A549 (cell line): Measurements from ENCODE around the gene PPP2R5C. TPM values are rescaled to one million over a fixed set of nuclear protein-coding genes. Genes with fewer than 3 reads are reported as not detected.

Experiments
- ATAC-seq, 2 experiments: fragments of 200-7000 bp in 1 of 2; fragments of >200 bp in 1 of 2; cut with Nextera tagmentation in 1 of 2; cut with Tn5 transposase in 1 of 2; 3 replicates each; pipeline versions ENCODE4 v1.8.0 to v1.9.1; 2018 to 2020; ENCODE audit warnings: mild to moderate bottlenecking in 1 of 2, moderate library complexity in 1 of 2
- CTCF ChIA-PET: fragments of 300-600 bp; sonication (Branson Sonifier 250); formaldehyde crosslinking; extraction: SDS; loops from one replicate; lab custom pipeline; 2021; ENCODE audit warnings: antibody characterized with exemption, inconsistent platforms; lab: Yijun Ruan, JAX
- POLR2A ChIA-PET: fragments of 350-600 bp; formaldehyde crosslinking; extraction: SDS; loops from one replicate; lab custom pipeline; 2021; ENCODE audit warnings: antibody characterized with exemption, inconsistent platforms; lab: Yijun Ruan, JAX
- DNase-seq, 2 experiments: peaks; one replicate each; pipeline versions ENCODE4 v3.0.0 to v3.0.0-alpha.2; 2011 to 2016; ENCODE audit warnings: low read depth in 1 of 2, low spot score in 1 of 2
- FAIRE-seq: peaks from 2 replicates; lab custom pipeline; 2011; peaks lifted over from hg19 to GRCh38; lab: Jason Lieb, UNC
- H3K27ac ChIP-seq, 2 experiments: fragments of >200 bp; sonication (Bioruptor Twin); formaldehyde crosslinking; 3 replicates each; pipeline ENCODE4 v1.5.1; 2016 to 2017
- H3K4me1 ChIP-seq: fragments of >200 bp; sonication (Bioruptor Twin); formaldehyde crosslinking; 3 replicates; pipeline ENCODE4 v1.6.1; 2016
- H3K4me2 ChIP-seq: fragments of >200 bp; sonication (Bioruptor Twin); formaldehyde crosslinking; 3 replicates; pipeline ENCODE4 v1.6.1; 2016
- H3K4me3 ChIP-seq: fragments of >200 bp; sonication (Bioruptor Twin); formaldehyde crosslinking; 3 replicates; pipeline ENCODE4 v1.5.1; 2016
- H3K9me3 ChIP-seq: fragments of >200 bp; sonication (Bioruptor Twin); formaldehyde crosslinking; 3 replicates; pipeline ENCODE4 v1.6.1; 2016
- CBX2 ChIP-seq: fragments of 200-600 bp; sonication (generic); IDR thresholded peaks from 2 replicates; pipeline ENCODE4 v1.6.1; 2016; ENCODE audit warnings: low read depth, mild to moderate bottlenecking, borderline replicate concordance
- CBX8 ChIP-seq: fragments of 200-600 bp; sonication (generic); IDR thresholded peaks from 2 replicates; pipeline ENCODE4 v1.6.1; 2016
- CTCF ChIP-seq: fragments of >200 bp; sonication (Bioruptor Twin); formaldehyde crosslinking; IDR thresholded peaks from 3 replicates; pipeline ENCODE4 v1.5.1; 2016
- EHF ChIP-seq: fragments of 250-450 bp; sonication (Bioruptor Pico); IDR thresholded peaks from 2 replicates; pipeline ENCODE4 v1.5.0; 2020; ENCODE audit warnings: mild to moderate bottlenecking
- ESRRA ChIP-seq: fragments of 150-350 bp; IDR thresholded peaks from 2 replicates; pipeline ENCODE4 v1.6.1; 2014; ENCODE audit warnings: mild to moderate bottlenecking, low read length, borderline replicate concordance
- HDAC2 ChIP-seq: fragments of 200-600 bp; sonication (generic); IDR thresholded peaks from 2 replicates; pipeline ENCODE4 v1.6.1; 2016
- HEYL ChIP-seq: fragments of 250-450 bp; sonication (Bioruptor Pico); IDR thresholded peaks from 2 replicates; pipeline ENCODE4 v1.8.0; 2021; ENCODE audit warnings: mild to moderate bottlenecking, moderate library complexity
- HOXB13 ChIP-seq: fragments of 250-450 bp; sonication (Bioruptor Pico); IDR thresholded peaks from 2 replicates; pipeline ENCODE4 v1.5.0; 2020; ENCODE audit warnings: low read depth, mild to moderate bottlenecking, moderate library complexity
- HOXB5 ChIP-seq: fragments of 250-450 bp; sonication (Bioruptor Pico); IDR thresholded peaks from 2 replicates; pipeline ENCODE4 v1.5.0; 2020; ENCODE audit warnings: mild to moderate bottlenecking, moderate library complexity
- MAFK ChIP-seq: fragments of 450-650 bp; IDR thresholded peaks from 2 replicates; pipeline ENCODE4 v1.6.1; 2014; ENCODE audit not compliant: partially characterized antibody
- MAX ChIP-seq: IDR thresholded peaks from 2 replicates; pipeline ENCODE4 v1.6.1; 2012
- MAZ ChIP-seq: fragments of 150-350 bp; IDR thresholded peaks from 2 replicates; pipeline ENCODE4 v1.6.1; 2014; ENCODE audit warnings: antibody characterized with exemption, low read depth, low read length, borderline replicate concordance
- MYC ChIP-seq: IDR thresholded peaks from 2 replicates; pipeline ENCODE4 v1.6.1; 2012; ENCODE audit warnings: mild to moderate bottlenecking, inconsistent platforms, low read length, improper control_type of control experiment, borderline replicate concordance
- NFE2L2 ChIP-seq: fragments of 150-350 bp; conservative IDR thresholded peaks from 2 replicates; pipeline ENCODE4 v1.6.1; 2014; ENCODE audit warnings: low read length
- RARB ChIP-seq: fragments of 250-450 bp; sonication (Bioruptor Pico); IDR thresholded peaks from 2 replicates; pipeline ENCODE4 v1.8.0; 2021; ENCODE audit warnings: mild to moderate bottlenecking, moderate library complexity
- SMC3 ChIP-seq: fragments of >200 bp; sonication (Bioruptor Twin); formaldehyde crosslinking; IDR thresholded peaks from 3 replicates; pipeline ENCODE4 v1.6.1; 2018; ENCODE audit warnings: inconsistent platforms
- SREBF2 ChIP-seq: fragments of 450-650 bp; IDR thresholded peaks from 2 replicates; pipeline ENCODE4 v1.6.1; 2014; ENCODE audit warnings: mild to moderate bottlenecking, moderate library complexity
- USF2 ChIP-seq: fragments of 450-650 bp; IDR thresholded peaks from 2 replicates; pipeline ENCODE4 v1.6.1; 2014; ENCODE audit warnings: antibody characterized with exemption
- ZC3H11A ChIP-seq: fragments of 450-650 bp; IDR thresholded peaks from 2 replicates; pipeline ENCODE4 v1.6.1; 2014; ENCODE audit warnings: antibody characterized with exemption, mild to moderate bottlenecking
- ZFP36 ChIP-seq: fragments of 450-650 bp; IDR thresholded peaks from 2 replicates; pipeline ENCODE4 v1.6.1; 2014; ENCODE audit warnings: borderline replicate concordance; ENCODE audit not compliant: partially characterized antibody
- WGBS: methylation state at CpG from one replicate; pipeline ENCODE4 v1.1.6; 2017; ENCODE audit errors: missing lambda C conversion rate; 5-methylcytosine and 5-hydroxymethylcytosine counted together
- polyA plus RNA-seq, 4 experiments: library from polyadenylated mRNA; depleted of rRNA in 3 of 4; stranded (reverse); fragments of >200 nt; fragmentation: RNase III in 1 of 4; extraction: RNeasy Plus Mini Kit Qiagen cat#74134 plus additional on column Dnase treatment in 1 of 4; gene quantifications; 2 replicates in 3 of 4; 3 replicates in 1 of 4; pipeline ENCODE4 v1.2.3, GENCODE V29; 2011 to 2017

Gene PPP2R5C
- polyA plus RNA-seq, 2 of the 4 experiments (the other 2 are of a cell fraction), result 74.8 to 150 TPM

- no peak for TF ChIP-seq HOXB5 (CRISPR knock-in tag)
- no peak for TF ChIP-seq MAX
- no peak for TF ChIP-seq HEYL (CRISPR knock-in tag)
- no peak for TF ChIP-seq EHF (CRISPR knock-in tag)
- TF ChIP-seq MAFK, result no peak
- no peak for TF ChIP-seq CBX8
- TF ChIP-seq NFE2L2, result no peak
- no peak for TF ChIP-seq ZC3H11A
- TF ChIP-seq ZFP36, result no peak
- no peak for TF ChIP-seq HOXB13 (CRISPR knock-in tag)
- TF ChIP-seq USF2, result no peak
- no peak for TF ChIP-seq SREBF2
- no peak for TF ChIP-seq CBX2
- no peak for TF ChIP-seq CTCF
- CTCF ChIA-PET, result interaction anchor here (0.6 to 4.0 kb wide), 6 partner anchors 10 to 250 kb away, joined by 3 to 20 read pairs (median 4); no protein-coding TSS in a partner anchor
- H3K4me1 ChIP-seq, result peaks cover 14% of the 10 kb centered on the region
- no peak overlapping the region for H3K4me3 ChIP-seq
- 75% methylated on average over 13 of the region's 13 CpGs for WGBS
- H3K27ac ChIP-seq, result no peak overlapping the region
- no peak for ATAC-seq
- FAIRE-seq, result no peak
- no peak for DNase-seq
- H3K9me3 ChIP-seq, result no peaks in the 10 kb centered on the region
- H3K4me2 ChIP-seq, result no peak overlapping the region
- POLR2A ChIA-PET, result interaction anchor here (1.2 kb wide), 1 partner anchor 9 kb away, joined by 3 read pairs; no protein-coding TSS in a partner anchor
Observed at GRCh38 chr14:101957406-101958234, 196.1 kb downstream of the PPP2R5C start.

GRCh38 chr14:101958418-101959180 is 197.1 kb downstream of the PPP2R5C start:
- WGBS, result 74% methylated on average over 11 of the region's 11 CpGs
- CTCF ChIA-PET, result interaction anchor here (0.7 to 4.0 kb wide), 6 partner anchors 9 to 358 kb away, joined by 3 to 42 read pairs (median 17); partner anchors contain the start of gene ZNF839
- FAIRE-seq, result no peak

GRCh38 chr14:101959277-101959676 is 197.8 kb downstream of the PPP2R5C start:
- FAIRE-seq, result no peak
- H3K4me3 ChIP-seq, result no peak overlapping the region
- H3K4me1 ChIP-seq, result peaks cover 28% of the 10 kb centered on the region
- ATAC-seq, result no peak
- ChIA-PET POLR2A (no interaction called here), CTCF (interaction anchor here (0.6 to 4.0 kb wide), 13 partner anchors 11 to 363 kb away, joined by 3 to 42 read pairs (median 14); partner anchors contain the start of gene ZNF839)
- DNase-seq, result no peak
- no peak overlapping the region; a peak in 2 of 6 replicates for H3K27ac ChIP-seq
- H3K4me2 ChIP-seq, result no peak overlapping the region
- TF ChIP-seq MAZ (no peak), RARB (CRISPR knock-in tag) (no peak), ESRRA (no peak), MYC (no peak), SMC3 (no peak)
- WGBS, result 52% methylated on average over 2 of the region's 2 CpGs
- no peaks in the 10 kb centered on the region for H3K9me3 ChIP-seq

More at GRCh38 chr14:101958418-101959180, 197.1 kb downstream of the PPP2R5C start:
- POLR2A ChIA-PET, result interaction anchor here (1.2 kb wide), 1 partner anchor 10 kb away, joined by 3 read pairs; no protein-coding TSS in a partner anchor
- ATAC-seq (no peak), DNase-seq (no peak)
- no peaks in the 10 kb centered on the region for H3K9me3 ChIP-seq
- H3K4me2 ChIP-seq, result no peak overlapping the region
- H3K4me3 ChIP-seq, result no peak overlapping the region
- no peak for TF ChIP-seq HDAC2
- no peak for TF ChIP-seq MYC
- no peak for TF ChIP-seq HOXB5 (CRISPR knock-in tag)
- peaks cover 23% of the 10 kb centered on the region for H3K4me1 ChIP-seq
- no peak overlapping the region for H3K27ac ChIP-seq
